Neural cell (in vitro differentiated cells): ENCODE results near the gene FOXK1.

ENCODE experiments used
- CTCF ChIP-seq: fragments of 450-650 bp; IDR thresholded peaks from 2 replicates; pipeline ENCODE4 v1.5.1; 2014; ENCODE audit warnings: antibody characterized with exemption, mild to moderate bottlenecking, moderate library complexity; ENCODE audit not compliant: poor library complexity, severe bottlenecking
- EP300 ChIP-seq: fragments of 450-650 bp; conservative IDR thresholded peaks from 2 replicates; pipeline ENCODE4 v1.6.1; 2014; ENCODE audit warnings: antibody characterized with exemption, mild to moderate bottlenecking, moderate library complexity; ENCODE audit not compliant: poor library complexity, severe bottlenecking
- REST ChIP-seq: IDR thresholded peaks from 2 replicates; pipeline ENCODE4 v1.6.1; 2012; ENCODE audit warnings: borderline replicate concordance

- TF ChIP-seq CTCF (no peak), EP300 (no peak), REST (no peak)
Observed at GRCh38 chr7:4737300-4737699, 55.2 kb downstream of the FOXK1 start.
